Ascending aorta (tissue), 2 donors: ENCODE results near the gene LCOR. TPM values are rescaled to one million over a fixed set of nuclear protein-coding genes. Genes with fewer than 3 reads are reported as not detected.

Experiments
- DNase-seq, 2 donors: peaks; one replicate each; pipeline ENCODE4 v3.0.0-alpha.2; 2019; ENCODE audit warnings: low spot score in 2 of 2
- H3K27ac ChIP-seq, 2 donors: fragments of 200-600 bp; sonication (generic); one replicate each; pipeline ENCODE4 v1.5.1; 2016 to 2017; ENCODE audit warnings: mild to moderate bottlenecking in 1 of 2
- H3K27me3 ChIP-seq: fragments of 200-600 bp; sonication (generic); one replicate; pipeline ENCODE4 v1.5.1; 2017
- H3K36me3 ChIP-seq, 2 donors: fragments of 200-600 bp; sonication (generic); one replicate each; pipeline ENCODE4 v1.5.1; 2016
- H3K4me1 ChIP-seq, 2 donors: fragments of 200-600 bp; sonication (generic); one replicate each; pipeline ENCODE4 v1.5.1; 2016 to 2017; ENCODE audit warnings: mild to moderate bottlenecking in 1 of 2
- H3K4me3 ChIP-seq, 2 donors: fragments of 200-600 bp; sonication (generic); one replicate each; pipeline ENCODE4 v1.5.1; 2016 to 2017; ENCODE audit warnings: mild to moderate bottlenecking in 1 of 2
- H3K9me3 ChIP-seq, 2 donors: fragments of 200-600 bp; sonication (generic); one replicate each; pipeline ENCODE4 v1.5.1; 2016
- intact Hi-C: fragments of 100-400 bp; cut with DNase I; formaldehyde crosslinking; loops from one replicate; pipeline ENCODE4 v1.15.1; 2023
- total RNA-seq: library from RNA; depleted of rRNA; stranded (reverse); fragments of >200 nt; gene quantifications from one replicate; pipeline ENCODE4 v1.1.0, GENCODE V29; 2016
- TF ChIP-seq, protein P1 (sequence below), 3 experiments: fragments of 200-600 bp in 2 of 3; fragments of 450-650 bp in 1 of 3; sonication (generic) in 2 of 3; IDR thresholded peaks; one replicate each; pipeline ENCODE4 v1.5.1; 2016 to 2019; ENCODE audit warnings: antibody characterized with exemption in 3 of 3, mild to moderate bottlenecking in 1 of 3, moderate library complexity in 1 of 3

LCOR gene
- total RNA-seq, 1 donor from 2014 or later = 7.5 TPM

DNA sequence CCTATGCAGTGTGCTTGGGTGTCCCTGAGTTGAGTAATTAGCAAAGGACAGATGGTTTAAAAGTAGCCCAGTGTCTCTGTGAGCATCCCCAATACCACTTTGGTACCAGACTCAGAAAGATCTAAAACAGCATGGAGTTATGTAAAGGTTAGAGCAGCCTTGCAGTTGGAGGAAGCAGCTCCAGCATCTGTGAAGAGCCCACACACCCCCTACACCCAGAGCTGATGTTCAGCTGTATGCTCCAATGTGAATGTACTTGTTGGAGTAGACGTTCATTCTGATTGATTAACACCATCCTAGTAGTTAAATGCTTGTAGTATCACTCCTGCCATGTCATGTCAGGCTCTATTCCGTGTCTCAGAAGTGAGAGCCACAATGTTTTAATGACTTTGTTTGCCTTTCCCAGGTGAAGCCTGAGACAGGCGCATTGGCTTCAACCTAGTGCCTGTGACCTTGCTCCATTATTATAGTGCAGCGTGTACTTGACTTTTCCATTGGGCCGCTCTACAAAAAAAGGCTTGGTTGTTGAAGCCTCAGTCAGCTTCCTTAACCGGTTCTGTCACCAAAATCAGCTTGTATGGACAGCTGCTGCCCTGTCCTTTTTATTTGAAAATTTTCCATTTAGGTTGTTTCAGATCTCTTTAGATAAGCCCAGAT, 154.2 kb downstream of the LCOR start:
- H3K27ac ChIP-seq = no peak overlapping the region
- H3K27me3 ChIP-seq = no peaks in the 10 kb centered on the region
- TF ChIP-seq, protein P1, sequence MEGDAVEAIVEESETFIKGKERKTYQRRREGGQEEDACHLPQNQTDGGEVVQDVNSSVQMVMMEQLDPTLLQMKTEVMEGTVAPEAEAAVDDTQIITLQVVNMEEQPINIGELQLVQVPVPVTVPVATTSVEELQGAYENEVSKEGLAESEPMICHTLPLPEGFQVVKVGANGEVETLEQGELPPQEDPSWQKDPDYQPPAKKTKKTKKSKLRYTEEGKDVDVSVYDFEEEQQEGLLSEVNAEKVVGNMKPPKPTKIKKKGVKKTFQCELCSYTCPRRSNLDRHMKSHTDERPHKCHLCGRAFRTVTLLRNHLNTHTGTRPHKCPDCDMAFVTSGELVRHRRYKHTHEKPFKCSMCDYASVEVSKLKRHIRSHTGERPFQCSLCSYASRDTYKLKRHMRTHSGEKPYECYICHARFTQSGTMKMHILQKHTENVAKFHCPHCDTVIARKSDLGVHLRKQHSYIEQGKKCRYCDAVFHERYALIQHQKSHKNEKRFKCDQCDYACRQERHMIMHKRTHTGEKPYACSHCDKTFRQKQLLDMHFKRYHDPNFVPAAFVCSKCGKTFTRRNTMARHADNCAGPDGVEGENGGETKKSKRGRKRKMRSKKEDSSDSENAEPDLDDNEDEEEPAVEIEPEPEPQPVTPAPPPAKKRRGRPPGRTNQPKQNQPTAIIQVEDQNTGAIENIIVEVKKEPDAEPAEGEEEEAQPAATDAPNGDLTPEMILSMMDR (IDR thresholded peaks at IDR 0.05) = no peak
- peaks cover 7 to 10% of the 10 kb centered on the region in 2 donors for H3K36me3 ChIP-seq
- no peak for DNase-seq
- intact Hi-C loops = no loop called here
- no peaks in the 10 kb centered on the region for H3K9me3 ChIP-seq
- H3K4me1 ChIP-seq = peaks cover 3 to 25% of the 10 kb centered on the region in 2 donors
- H3K4me3 ChIP-seq = no peak overlapping the region

DNA sequence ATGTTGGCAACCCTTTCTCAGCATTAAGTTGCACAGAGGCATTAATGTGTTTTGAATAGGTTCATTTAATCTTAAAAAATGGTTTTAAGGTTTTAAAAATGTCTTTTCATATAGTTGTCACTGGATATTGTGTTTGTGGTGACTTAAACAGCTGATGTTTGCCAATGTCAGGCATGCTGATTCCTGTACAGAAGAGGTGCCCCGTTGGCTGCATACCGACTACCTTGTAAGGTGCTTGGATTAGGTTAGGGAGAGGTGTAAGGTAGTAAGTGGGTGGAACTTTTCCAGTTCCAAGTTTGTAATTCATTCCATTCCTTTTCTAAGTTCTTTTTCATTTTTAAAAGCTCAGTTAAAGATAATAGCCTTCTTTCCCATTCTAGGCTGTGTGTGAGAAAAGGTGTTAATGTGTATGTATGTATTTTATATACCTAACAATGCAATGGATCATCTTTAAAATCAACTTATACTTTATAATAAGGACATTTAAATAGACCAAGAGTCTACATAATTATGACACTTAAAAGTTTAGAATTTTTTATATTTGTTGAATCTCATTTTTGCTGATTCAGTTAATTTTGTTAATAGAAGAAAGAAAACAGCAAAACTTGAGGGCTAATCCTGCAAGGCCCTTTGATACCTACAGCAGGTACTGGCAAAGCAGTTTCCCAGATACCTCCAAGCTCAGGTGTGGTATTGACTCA, 155.2 kb downstream of the LCOR start:
- DNase-seq = no peak
- intact Hi-C loops = no loop called here
- Histone ChIP-seq H3K27me3 (no peaks in the 10 kb centered on the region), H3K27ac (no peak overlapping the region), H3K9me3 (no peaks in the 10 kb centered on the region), H3K36me3 (peaks cover 0 to 3% of the 10 kb centered on the region in 2 donors), H3K4me3 (no peak overlapping the region), H3K4me1 (peaks cover 3 to 25% of the 10 kb centered on the region in 2 donors)
- TF ChIP-seq, protein P1 (IDR thresholded peaks at IDR 0.05) = no peak

DNA sequence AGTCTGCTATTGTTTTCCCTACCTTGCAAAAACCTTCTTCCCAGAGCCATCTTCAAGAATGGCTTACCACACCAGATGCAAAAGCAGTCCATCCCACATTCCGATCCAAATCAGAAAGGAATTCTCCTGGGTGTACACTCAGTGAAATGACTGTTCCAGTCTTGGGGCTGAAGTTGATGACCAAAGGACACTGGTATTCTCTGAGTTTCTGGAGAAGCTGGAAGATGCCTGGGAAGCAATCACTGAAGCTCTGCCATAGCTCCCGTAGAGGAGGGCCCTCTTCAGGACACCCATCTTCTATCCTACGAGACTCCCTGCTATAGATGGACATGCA, 155.7 kb downstream of the LCOR start:
- intact Hi-C loops = no loop called here
- no peak for DNase-seq

DNA sequence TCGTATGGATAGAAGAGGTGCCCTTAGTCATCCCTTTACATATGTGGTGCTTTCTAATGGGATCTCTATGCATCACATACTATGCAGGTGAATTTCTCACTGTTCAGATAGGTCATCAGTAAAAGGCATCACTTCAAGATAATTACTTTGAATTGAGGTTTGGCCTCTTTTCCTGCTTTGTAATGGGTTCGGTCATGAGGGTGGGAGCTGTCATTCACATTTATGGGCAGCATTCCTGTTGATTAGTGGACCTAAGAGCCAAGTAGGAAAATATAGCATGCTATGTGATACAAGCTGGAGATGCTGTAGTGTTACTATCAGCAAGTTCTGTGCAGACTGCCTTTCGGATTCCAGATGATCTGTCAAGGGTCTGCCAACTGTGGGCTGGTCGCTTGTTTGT, 156.3 kb downstream of the LCOR start:
- no peak overlapping the region for H3K4me3 ChIP-seq
- peak overlapping the region; percentile 41 to 55 for H3K27ac ChIP-seq
- no peaks in the 10 kb centered on the region for H3K9me3 ChIP-seq
- no peaks in the 10 kb centered on the region for H3K36me3 ChIP-seq
- H3K27me3 ChIP-seq = no peaks in the 10 kb centered on the region
- peaks cover 3 to 25% of the 10 kb centered on the region in 2 donors for H3K4me1 ChIP-seq
- DNase-seq = no peak
- intact Hi-C loops = no loop called here
- TF ChIP-seq, protein P1 (IDR thresholded peaks at IDR 0.05) = no peak

More for the DNA sequence above, 155.7 kb downstream of the LCOR start:
- Histone ChIP-seq H3K9me3 (no peaks in the 10 kb centered on the region), H3K4me1 (peaks cover 3 to 25% of the 10 kb centered on the region in 2 donors), H3K27me3 (no peaks in the 10 kb centered on the region), H3K36me3 (no peaks in the 10 kb centered on the region), H3K4me3 (no peak overlapping the region), H3K27ac (no peak overlapping the region)
- TF ChIP-seq, protein P1 (IDR thresholded peaks at IDR 0.05) = no peak

DNA sequence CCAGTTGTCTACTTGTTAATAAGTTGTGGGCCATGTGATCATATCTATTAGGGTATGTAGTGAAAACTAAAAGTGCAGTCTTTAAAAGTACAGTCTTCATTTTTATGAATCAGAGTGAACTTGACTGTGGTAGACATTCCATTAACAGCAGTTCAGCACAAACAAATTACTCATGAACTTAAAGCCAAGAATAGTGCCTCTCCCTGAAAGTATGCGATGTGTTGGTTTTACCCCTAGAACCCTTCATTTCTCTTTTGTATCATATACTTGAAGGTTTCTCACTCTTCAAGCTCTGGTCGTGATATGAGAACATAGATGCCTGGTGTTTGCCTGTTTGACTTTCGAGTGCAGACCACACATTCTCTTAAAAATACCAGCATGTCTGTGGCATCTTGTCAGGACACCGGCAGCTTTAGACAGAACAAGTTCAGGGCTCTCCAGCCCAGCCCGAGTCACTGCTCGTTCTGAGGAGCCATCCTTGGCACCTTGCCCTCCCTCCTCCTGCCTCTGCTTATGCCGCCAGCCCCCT, 159.3 kb downstream of the LCOR start:
- Histone ChIP-seq H3K4me3 (no peak overlapping the region), H3K36me3 (no peaks in the 10 kb centered on the region), H3K27ac (peak overlapping the region; percentile 50 to 54), H3K4me1 (peaks cover 3 to 27% of the 10 kb centered on the region in 2 donors), H3K9me3 (no peaks in the 10 kb centered on the region), H3K27me3 (no peaks in the 10 kb centered on the region)
- intact Hi-C loops = no loop called here
- TF ChIP-seq, protein P1 (IDR thresholded peaks at IDR 0.05) = no peak
- DNase-seq = no peak
